ENCODE measurements around the gene DTD1.

The DTD1 gene, protein sequence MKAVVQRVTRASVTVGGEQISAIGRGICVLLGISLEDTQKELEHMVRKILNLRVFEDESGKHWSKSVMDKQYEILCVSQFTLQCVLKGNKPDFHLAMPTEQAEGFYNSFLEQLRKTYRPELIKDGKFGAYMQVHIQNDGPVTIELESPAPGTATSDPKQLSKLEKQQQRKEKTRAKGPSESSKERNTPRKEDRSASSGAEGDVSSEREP

DNA sequence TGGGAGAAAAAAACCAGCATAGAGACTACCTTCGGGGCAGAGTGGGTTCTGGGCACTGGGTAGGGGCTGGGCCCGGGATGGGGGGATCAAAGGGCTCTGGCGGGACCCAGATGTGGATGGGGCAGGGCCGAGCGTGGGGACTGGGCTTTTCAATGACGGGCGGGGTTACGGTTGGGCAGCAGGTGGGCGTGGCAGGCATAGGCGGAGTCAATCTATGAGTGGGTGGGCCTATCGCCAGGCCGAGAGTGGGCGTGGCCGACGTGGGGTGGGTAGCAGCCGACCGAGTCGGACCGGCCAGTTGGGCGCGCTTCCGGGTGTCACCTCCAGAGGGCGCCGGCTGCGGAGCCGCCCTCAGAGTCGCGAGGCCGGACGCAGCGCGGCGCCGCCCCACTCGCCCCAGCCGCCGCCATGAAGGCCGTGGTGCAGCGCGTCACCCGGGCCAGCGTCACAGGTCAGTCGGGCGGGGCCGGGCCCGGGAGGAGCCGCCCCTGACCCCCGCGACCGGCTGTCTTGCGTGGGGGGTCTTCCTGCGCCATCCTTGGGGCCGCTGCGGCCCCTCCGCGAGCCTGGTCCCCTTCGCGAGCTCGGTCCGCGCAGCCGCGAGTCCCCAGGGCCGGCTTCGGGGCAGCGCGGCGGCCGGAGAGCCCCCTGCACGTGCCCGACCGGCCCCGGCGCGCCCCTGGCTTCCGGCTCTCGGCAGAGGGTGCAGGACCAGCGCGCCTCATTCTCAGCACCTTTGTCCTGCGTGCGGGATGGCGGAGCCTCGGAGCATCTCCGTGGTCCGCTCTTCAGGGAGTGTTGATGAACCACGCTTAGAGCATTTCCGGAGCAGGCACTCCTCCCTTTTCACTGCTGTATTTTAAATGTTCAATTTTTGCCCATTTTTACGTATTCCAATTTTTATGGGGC is at the start of gene DTD1:
DTD1 (plus strand) TSS at position 390 of the 909 bp plus-strand sequence; CDS start at position 409, 19 bp downstream.
- peak within 1 kb of the TSS; percentile 80 for H3K27ac ChIP-seq
- H3K4me3 ChIP-seq (ENCODE audit: low read depth in 1 of 2, low read length in 1 of 2): peak within 1 kb of the TSS; percentile 74 to 75
- peaks cover 7 to 8% of the 10 kb centered on the region in 2 experiments for H3K4me1 ChIP-seq (ENCODE audit: control insufficient read depth in 1 of 2, insufficient read depth in 1 of 2, low read depth in 1 of 2, low read length in 1 of 2)
- TF ChIP-seq, protein P1, sequence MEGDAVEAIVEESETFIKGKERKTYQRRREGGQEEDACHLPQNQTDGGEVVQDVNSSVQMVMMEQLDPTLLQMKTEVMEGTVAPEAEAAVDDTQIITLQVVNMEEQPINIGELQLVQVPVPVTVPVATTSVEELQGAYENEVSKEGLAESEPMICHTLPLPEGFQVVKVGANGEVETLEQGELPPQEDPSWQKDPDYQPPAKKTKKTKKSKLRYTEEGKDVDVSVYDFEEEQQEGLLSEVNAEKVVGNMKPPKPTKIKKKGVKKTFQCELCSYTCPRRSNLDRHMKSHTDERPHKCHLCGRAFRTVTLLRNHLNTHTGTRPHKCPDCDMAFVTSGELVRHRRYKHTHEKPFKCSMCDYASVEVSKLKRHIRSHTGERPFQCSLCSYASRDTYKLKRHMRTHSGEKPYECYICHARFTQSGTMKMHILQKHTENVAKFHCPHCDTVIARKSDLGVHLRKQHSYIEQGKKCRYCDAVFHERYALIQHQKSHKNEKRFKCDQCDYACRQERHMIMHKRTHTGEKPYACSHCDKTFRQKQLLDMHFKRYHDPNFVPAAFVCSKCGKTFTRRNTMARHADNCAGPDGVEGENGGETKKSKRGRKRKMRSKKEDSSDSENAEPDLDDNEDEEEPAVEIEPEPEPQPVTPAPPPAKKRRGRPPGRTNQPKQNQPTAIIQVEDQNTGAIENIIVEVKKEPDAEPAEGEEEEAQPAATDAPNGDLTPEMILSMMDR (IDR thresholded peaks at IDR 0.05): peak; percentile 82
- peaks cover 4% of the 10 kb centered on the region for H3K27me3 ChIP-seq
- no peaks in the 10 kb centered on the region for H3K9me3 ChIP-seq
- H3K36me3 ChIP-seq: no peaks in the 10 kb centered on the region

DNA sequence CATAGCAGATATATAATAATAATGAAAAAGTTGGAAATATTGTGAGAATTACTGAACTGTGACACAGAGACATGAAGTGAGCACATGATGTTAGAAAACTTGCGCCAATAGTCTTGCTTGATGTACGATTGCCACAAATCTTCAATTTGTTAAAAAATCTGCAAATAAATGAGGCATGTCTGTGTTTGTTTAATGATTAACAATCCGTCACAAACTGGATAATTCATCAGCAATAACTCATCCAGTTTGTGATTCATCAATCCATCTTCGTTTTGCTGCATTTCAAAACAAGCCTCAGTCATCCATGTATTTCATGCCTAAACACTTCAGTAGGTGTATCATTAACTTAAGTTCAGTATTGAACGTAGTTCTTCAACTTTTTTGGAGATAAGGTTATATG is 46.1 kb upstream of the DTD1 start:
- TF ChIP-seq, protein P1 (IDR thresholded peaks at IDR 0.05): no peak
- H3K4me1 ChIP-seq (ENCODE audit: control insufficient read depth in 1 of 2, insufficient read depth in 1 of 2, low read depth in 1 of 2, low read length in 1 of 2): no peaks in the 10 kb centered on the region
- no peaks in the 10 kb centered on the region for H3K9me3 ChIP-seq
- no peak overlapping the region for H3K27ac ChIP-seq
- no peak overlapping the region for H3K4me3 ChIP-seq (ENCODE audit: low read depth in 1 of 2, low read length in 1 of 2)
- H3K36me3 ChIP-seq: peaks cover 79% of the 10 kb centered on the region
- H3K27me3 ChIP-seq: no peaks in the 10 kb centered on the region

DNA sequence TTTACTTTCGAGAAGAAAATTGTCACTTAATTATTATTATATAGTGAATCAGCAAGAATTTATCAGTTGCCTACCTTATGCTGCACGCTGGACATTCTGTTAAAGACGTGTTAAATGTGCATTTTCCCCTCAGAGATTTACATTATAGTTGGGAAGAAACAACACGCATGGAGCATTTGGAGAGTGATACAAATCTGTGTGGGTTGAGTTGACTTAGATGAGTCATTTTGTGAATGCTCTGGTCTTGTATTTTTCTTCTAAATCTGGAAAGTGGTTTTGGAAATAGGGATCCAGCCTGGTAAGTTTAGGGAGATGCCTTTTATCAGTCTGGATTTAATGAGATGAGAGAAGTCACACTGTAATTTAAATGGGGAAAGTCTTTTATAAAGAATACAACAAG is 44.6 kb upstream of the DTD1 start:
- H3K27ac ChIP-seq: no peak overlapping the region
- H3K9me3 ChIP-seq: no peaks in the 10 kb centered on the region
- TF ChIP-seq, protein P1 (IDR thresholded peaks at IDR 0.05): no peak
- no peaks in the 10 kb centered on the region for H3K4me1 ChIP-seq (ENCODE audit: control insufficient read depth in 1 of 2, insufficient read depth in 1 of 2, low read depth in 1 of 2, low read length in 1 of 2)
- no peak overlapping the region for H3K4me3 ChIP-seq (ENCODE audit: low read depth in 1 of 2, low read length in 1 of 2)
- H3K36me3 ChIP-seq: peaks cover 92% of the 10 kb centered on the region
- no peaks in the 10 kb centered on the region for H3K27me3 ChIP-seq

DNA sequence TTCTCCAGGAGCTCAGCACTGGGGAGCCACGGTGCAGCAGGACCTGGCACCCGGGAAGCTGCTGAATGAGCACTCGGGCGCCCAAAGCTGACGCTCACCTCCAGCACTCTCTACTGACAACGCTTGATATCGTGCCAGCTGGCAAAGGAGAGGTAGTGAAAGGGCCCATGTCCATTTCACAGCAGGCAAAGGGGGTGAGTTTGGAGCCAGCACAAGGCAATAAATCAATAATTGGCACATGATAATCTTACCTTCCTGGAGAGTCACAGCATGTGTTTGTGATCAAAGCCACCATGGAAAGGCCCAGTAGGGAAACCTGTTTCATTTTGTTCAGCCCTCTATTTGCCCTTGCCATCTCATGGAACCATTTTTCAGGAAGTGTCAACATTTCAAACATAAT is 43.9 kb upstream of the DTD1 start:
- H3K9me3 ChIP-seq: no peaks in the 10 kb centered on the region
- peaks cover 94% of the 10 kb centered on the region for H3K36me3 ChIP-seq
- no peak overlapping the region for H3K4me3 ChIP-seq (ENCODE audit: low read depth in 1 of 2, low read length in 1 of 2)

DNA sequence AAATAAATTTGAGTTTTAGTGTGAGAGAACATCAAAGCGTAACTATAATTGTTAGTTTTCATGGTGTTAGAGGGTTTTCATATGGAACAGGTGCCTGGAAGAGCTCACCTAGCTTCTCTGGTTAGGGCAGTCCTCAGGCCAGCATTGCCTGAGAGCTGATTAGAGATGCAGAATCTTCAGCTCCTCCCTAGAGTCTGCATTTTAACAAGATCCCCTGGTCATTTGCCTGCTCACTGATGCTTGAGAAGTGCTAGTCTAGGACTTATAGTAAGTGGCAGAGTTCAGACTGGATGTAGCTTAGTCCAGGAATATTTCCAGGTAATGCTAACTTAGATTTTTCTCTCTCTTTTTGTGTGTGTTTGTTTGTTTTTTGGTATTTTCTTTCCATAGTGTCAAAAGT is 42.3 kb upstream of the DTD1 start:
- Histone ChIP-seq H3K4me3 (ENCODE audit: low read depth in 1 of 2, low read length in 1 of 2) (no peak overlapping the region), H3K4me1 (ENCODE audit: control insufficient read depth in 1 of 2, insufficient read depth in 1 of 2, low read depth in 1 of 2, low read length in 1 of 2) (no peaks in the 10 kb centered on the region), H3K27me3 (no peaks in the 10 kb centered on the region), H3K36me3 (peaks cover 94% of the 10 kb centered on the region), H3K9me3 (no peaks in the 10 kb centered on the region), H3K27ac (no peak overlapping the region)
- TF ChIP-seq, protein P1 (IDR thresholded peaks at IDR 0.05): no peak

More for the DNA sequence above, 43.9 kb upstream of the DTD1 start:
- Histone ChIP-seq H3K4me1 (ENCODE audit: control insufficient read depth in 1 of 2, insufficient read depth in 1 of 2, low read depth in 1 of 2, low read length in 1 of 2) (no peaks in the 10 kb centered on the region), H3K27me3 (no peaks in the 10 kb centered on the region), H3K27ac (no peak overlapping the region)
- TF ChIP-seq, protein P1 (IDR thresholded peaks at IDR 0.05): no peak
